HepG2 (cell line): ENCODE results near the gene GPR62. TPM values are rescaled to one million over a fixed set of nuclear protein-coding genes. Genes with fewer than 3 reads are reported as not detected.

ENCODE experiments used
- ARNT ChIP-seq: fragments of 450-650 bp; IDR thresholded peaks from 2 replicates; pipeline ENCODE4 v1.6.1; 2017
- CBX1 ChIP-seq: IDR thresholded peaks from one replicate; pipeline ENCODE4 v1.6.1; 2016; ENCODE audit warnings: antibody characterized with exemption, low read depth
- DPF2 ChIP-seq: sonication (generic); formaldehyde crosslinking; IDR thresholded peaks from 2 replicates; pipeline ENCODE4 v1.4.0; 2020; ENCODE audit warnings: mild to moderate bottlenecking, low read depth, missing genetic modification reagents, borderline replicate concordance
- IRX3 ChIP-seq: sonication (generic); formaldehyde crosslinking; IDR thresholded peaks from 2 replicates; pipeline ENCODE4 v1.8.1; 2023; ENCODE audit warnings: mild to moderate bottlenecking, low read depth, missing genetic modification reagents, borderline replicate concordance
- MYNN ChIP-seq: sonication (generic); formaldehyde crosslinking; IDR thresholded peaks from 2 replicates; pipeline ENCODE4 v1.4.0; 2020; ENCODE audit warnings: mild to moderate bottlenecking, low read depth, missing genetic modification reagents
- NFE2L2 ChIP-seq: fragments of 150-350 bp; IDR thresholded peaks from 2 replicates; pipeline ENCODE4 v1.6.1; 2014; ENCODE audit warnings: low read length
- PHF8 ChIP-seq: sonication (generic); formaldehyde crosslinking; IDR thresholded peaks from 2 replicates; pipeline ENCODE4 v1.5.0; 2020; ENCODE audit warnings: missing genetic modification reagents
- SMC3 ChIP-seq: IDR thresholded peaks from 2 replicates; pipeline ENCODE4 v1.6.1; 2011; ENCODE audit warnings: low read length, improper control_type of control experiment
- ZFP36L1 ChIP-seq: sonication (generic); formaldehyde crosslinking; IDR thresholded peaks from 2 replicates; pipeline ENCODE4 v1.8.0; 2022; ENCODE audit warnings: mild to moderate bottlenecking, missing genetic modification reagents, moderate library complexity
- ZFP36L2 ChIP-seq: sonication (generic); formaldehyde crosslinking; IDR thresholded peaks from 2 replicates; pipeline ENCODE4 v1.4.0; 2020; ENCODE audit warnings: missing genetic modification reagents
- ZNF101 ChIP-seq: sonication (generic); formaldehyde crosslinking; IDR thresholded peaks from 2 replicates; pipeline ENCODE4 v1.4.0; 2020; ENCODE audit warnings: mild to moderate bottlenecking, low read depth, missing genetic modification reagents, borderline replicate concordance
- ZNF232 ChIP-seq: sonication (generic); formaldehyde crosslinking; IDR thresholded peaks from 2 replicates; pipeline ENCODE4 v1.4.0; 2020; ENCODE audit warnings: missing genetic modification reagents, borderline replicate concordance
- ZNF235 ChIP-seq: sonication (generic); formaldehyde crosslinking; IDR thresholded peaks from 2 replicates; pipeline ENCODE4 v1.8.1; 2023; ENCODE audit warnings: mild to moderate bottlenecking, missing genetic modification reagents, borderline replicate concordance
- ZNF296 ChIP-seq: sonication (generic); formaldehyde crosslinking; conservative IDR thresholded peaks from 2 replicates; pipeline ENCODE4 v1.5.0; 2020; ENCODE audit warnings: mild to moderate bottlenecking, missing genetic modification reagents
- ZNF326 ChIP-seq: sonication (generic); formaldehyde crosslinking; IDR thresholded peaks from 2 replicates; pipeline ENCODE4 v1.4.0; 2020; ENCODE audit warnings: missing genetic modification reagents, borderline replicate concordance
- ZNF530 ChIP-seq: sonication (generic); formaldehyde crosslinking; IDR thresholded peaks from 2 replicates; pipeline ENCODE4 v1.5.0; 2020; ENCODE audit warnings: low read depth, mild to moderate bottlenecking, missing genetic modification reagents
- ZNF607 ChIP-seq: sonication (generic); formaldehyde crosslinking; IDR thresholded peaks from 2 replicates; pipeline ENCODE4 v1.5.1; 2020; ENCODE audit warnings: missing genetic modification reagents, mild to moderate bottlenecking, borderline replicate concordance
- ZNF703 ChIP-seq: sonication (generic); formaldehyde crosslinking; IDR thresholded peaks from 2 replicates; pipeline ENCODE4 v1.5.1; 2020; ENCODE audit warnings: missing genetic modification reagents, mild to moderate bottlenecking, moderate library complexity, borderline replicate concordance
- ZNF720 ChIP-seq: sonication (generic); formaldehyde crosslinking; IDR thresholded peaks from 2 replicates; pipeline ENCODE4 v1.4.0; 2020; ENCODE audit warnings: missing genetic modification reagents
- ZNF83 ChIP-seq: sonication (generic); formaldehyde crosslinking; IDR thresholded peaks from 2 replicates; pipeline ENCODE4 v1.4.0; 2020; ENCODE audit warnings: missing genetic modification reagents, mild to moderate bottlenecking, borderline replicate concordance
- ZNF841 ChIP-seq: sonication (generic); formaldehyde crosslinking; IDR thresholded peaks from 2 replicates; pipeline ENCODE4 v1.8.1; 2023; ENCODE audit warnings: missing genetic modification reagents, borderline replicate concordance
- polyA plus RNA-seq, 8 experiments: library from polyadenylated mRNA; depleted of rRNA in 3 of 8; stranded (reverse) in 7 of 8; unstranded in 1 of 8; fragments of >200 nt; fragmentation: Illumina TruSeq in 4 of 8; extraction: Trizol in 4 of 8; gene quantifications; 2 replicates each; pipeline versions ENCODE4 v1.2.1 to v1.2.3, GENCODE V29; 2011 to 2016; ENCODE audit warnings: low read depth in 4 of 8, missing spikeins in 1 of 8, mixed read lengths in 1 of 8; ENCODE audit not compliant: insufficient read depth in 1 of 8
- total RNA-seq, 5 experiments: library from RNA; depleted of rRNA; stranded (reverse); fragments of >200 nt; fragmentation: Illumina TruSeq; extraction: Trizol; gene quantifications; 2 replicates each; pipeline ENCODE4 v1.2.3, GENCODE V29; 2016; ENCODE audit warnings: low read depth in 1 of 5
- TF ChIP-seq, protein P1 (sequence below): sonication (generic); formaldehyde crosslinking; IDR thresholded peaks from 2 replicates; pipeline ENCODE4 v1.9.0; 2021; ENCODE audit warnings: missing genetic modification reagents, borderline replicate concordance
- TF ChIP-seq, protein P2 (sequence below): sonication (generic); formaldehyde crosslinking; IDR thresholded peaks from 2 replicates; pipeline ENCODE4 v1.4.0; 2020; ENCODE audit warnings: mild to moderate bottlenecking, missing genetic modification reagents, borderline replicate concordance
- TF ChIP-seq, protein P3 (sequence below): sonication (generic); IDR thresholded peaks from 2 replicates; pipeline ENCODE4 v1.6.1; 2016; ENCODE audit warnings: low read depth, borderline replicate concordance
- TF ChIP-seq, protein P4 (sequence below): sonication (generic); formaldehyde crosslinking; IDR thresholded peaks from 2 replicates; pipeline ENCODE4 v1.4.0; 2020; ENCODE audit warnings: mild to moderate bottlenecking, missing genetic modification reagents

Gene GPR62
- total and polyA plus RNA-seq, 2 of the 13 experiments (the other 11 are each of a cell fraction or from before 2014, with no cell fraction given) = not detected

DNA sequence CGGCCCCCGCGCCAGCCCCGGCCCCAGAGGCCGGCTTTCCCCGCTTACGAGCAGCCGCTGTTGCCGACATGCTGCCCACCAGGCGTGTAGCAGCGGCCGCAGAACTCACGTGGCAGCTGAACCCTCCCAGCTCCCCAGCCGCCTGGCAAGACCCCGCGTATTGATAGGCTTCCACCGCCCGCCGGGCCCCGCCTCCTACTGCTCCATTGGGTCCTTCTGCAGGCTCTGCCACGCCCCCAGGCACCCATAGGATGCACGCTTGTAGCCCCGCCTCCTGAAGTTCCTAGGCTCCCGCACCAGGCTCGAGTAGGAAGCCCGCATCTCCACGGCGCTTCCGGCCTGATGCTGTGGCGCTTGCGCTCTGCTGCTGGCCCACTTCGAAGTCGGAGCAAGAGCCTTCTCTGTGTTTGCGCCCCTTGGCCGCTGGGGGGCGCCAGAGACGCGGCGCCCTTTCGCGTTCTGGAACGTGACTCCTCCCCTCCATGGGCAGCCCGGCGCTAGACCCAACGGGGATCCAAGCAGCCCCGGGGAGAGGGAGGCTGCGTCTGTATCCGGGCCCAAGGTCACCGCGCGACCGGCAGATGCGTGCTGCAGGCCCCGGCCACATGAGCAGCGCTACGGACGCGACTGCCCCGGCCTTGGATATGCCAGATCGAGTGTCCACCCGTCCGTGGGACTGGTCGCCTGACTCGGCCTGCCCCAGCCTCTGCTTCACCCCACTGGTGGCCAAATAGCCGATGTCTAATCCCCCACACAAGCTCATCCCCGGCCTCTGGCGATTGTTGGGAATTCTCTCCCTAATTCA, 13.2 kb upstream of the GPR62 start, which contains the start of the genes PARP3 and RRP9 (continued):
- TF ChIP-seq, protein P1, sequence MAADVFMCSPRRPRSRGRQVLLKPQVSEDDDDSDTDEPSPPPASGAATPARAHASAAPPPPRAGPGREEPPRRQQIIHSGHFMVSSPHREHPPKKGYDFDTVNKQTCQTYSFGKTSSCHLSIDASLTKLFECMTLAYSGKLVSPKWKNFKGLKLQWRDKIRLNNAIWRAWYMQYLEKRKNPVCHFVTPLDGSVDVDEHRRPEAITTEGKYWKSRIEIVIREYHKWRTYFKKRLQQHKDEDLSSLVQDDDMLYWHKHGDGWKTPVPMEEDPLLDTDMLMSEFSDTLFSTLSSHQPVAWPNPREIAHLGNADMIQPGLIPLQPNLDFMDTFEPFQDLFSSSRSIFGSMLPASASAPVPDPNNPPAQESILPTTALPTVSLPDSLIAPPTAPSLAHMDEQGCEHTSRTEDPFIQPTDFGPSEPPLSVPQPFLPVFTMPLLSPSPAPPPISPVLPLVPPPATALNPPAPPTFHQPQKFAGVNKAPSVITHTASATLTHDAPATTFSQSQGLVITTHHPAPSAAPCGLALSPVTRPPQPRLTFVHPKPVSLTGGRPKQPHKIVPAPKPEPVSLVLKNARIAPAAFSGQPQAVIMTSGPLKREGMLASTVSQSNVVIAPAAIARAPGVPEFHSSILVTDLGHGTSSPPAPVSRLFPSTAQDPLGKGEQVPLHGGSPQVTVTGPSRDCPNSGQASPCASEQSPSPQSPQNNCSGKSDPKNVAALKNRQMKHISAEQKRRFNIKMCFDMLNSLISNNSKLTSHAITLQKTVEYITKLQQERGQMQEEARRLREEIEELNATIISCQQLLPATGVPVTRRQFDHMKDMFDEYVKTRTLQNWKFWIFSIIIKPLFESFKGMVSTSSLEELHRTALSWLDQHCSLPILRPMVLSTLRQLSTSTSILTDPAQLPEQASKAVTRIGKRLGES (CRISPR knock-in tag) = no peak
- TF ChIP-seq ZFP36L2 (no peak), MYNN (peak; percentile 35), ZNF841 (CRISPR knock-in tag) (no peak), ZNF326 (CRISPR knock-in tag) (no peak), IRX3 (CRISPR knock-in tag) (no peak), ZNF235 (peak; percentile 47; the same call in 1 of the 2 replicates), DPF2 (CRISPR knock-in tag) (0 out of 2 replicates have a peak, but pooled peaks have one; percentile 26), ZNF232 (peak; percentile 95), NFE2L2 (no peak), ARNT (no peak), SMC3 (peak; percentile 16; the same call in 1 of the 2 replicates), ZFP36L1 (no peak), ZNF607 (CRISPR knock-in tag) (no peak; the same call in 1 of the 2 replicates), CBX1 (peak; percentile 31), ZNF703 (CRISPR knock-in tag) (no peak; the same call in 1 of the 2 replicates), ZNF720 (CRISPR knock-in tag) (no peak), ZNF530 (no peak), ZNF83 (CRISPR knock-in tag) (no peak), PHF8 (CRISPR knock-in tag) (peak; percentile 83), ZNF296 (no peak), ZNF101 (CRISPR knock-in tag) (no peak)
- TF ChIP-seq, protein P2, sequence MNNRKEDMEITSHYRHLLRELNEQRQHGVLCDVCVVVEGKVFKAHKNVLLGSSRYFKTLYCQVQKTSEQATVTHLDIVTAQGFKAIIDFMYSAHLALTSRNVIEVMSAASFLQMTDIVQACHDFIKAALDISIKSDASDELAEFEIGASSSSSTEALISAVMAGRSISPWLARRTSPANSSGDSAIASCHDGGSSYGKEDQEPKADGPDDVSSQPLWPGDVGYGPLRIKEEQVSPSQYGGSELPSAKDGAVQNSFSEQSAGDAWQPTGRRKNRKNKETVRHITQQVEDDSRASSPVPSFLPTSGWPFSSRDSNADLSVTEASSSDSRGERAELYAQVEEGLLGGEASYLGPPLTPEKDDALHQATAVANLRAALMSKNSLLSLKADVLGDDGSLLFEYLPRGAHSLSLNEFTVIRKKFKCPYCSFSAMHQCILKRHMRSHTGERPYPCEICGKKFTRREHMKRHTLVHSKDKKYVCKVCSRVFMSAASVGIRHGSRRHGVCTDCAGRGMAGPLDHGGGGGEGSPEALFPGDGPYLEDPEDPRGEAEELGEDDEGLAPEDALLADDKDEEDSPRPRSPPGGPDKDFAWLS (CRISPR knock-in tag) = peak; percentile 76; the same call in 1 of the 2 replicates
- TF ChIP-seq, protein P3, sequence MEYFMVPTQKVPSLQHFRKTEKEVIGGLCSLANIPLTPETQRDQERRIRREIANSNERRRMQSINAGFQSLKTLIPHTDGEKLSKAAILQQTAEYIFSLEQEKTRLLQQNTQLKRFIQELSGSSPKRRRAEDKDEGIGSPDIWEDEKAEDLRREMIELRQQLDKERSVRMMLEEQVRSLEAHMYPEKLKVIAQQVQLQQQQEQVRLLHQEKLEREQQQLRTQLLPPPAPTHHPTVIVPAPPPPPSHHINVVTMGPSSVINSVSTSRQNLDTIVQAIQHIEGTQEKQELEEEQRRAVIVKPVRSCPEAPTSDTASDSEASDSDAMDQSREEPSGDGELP = peak; percentile 54; the same call in 1 of the 2 replicates
- TF ChIP-seq, protein P4, sequence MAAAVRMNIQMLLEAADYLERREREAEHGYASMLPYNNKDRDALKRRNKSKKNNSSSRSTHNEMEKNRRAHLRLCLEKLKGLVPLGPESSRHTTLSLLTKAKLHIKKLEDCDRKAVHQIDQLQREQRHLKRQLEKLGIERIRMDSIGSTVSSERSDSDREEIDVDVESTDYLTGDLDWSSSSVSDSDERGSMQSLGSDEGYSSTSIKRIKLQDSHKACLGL (CRISPR knock-in tag) = peak; percentile 98
